HCT116 (cell line): ENCODE results near the gene CCDC188. TPM values are rescaled to one million over a fixed set of nuclear protein-coding genes. Genes with fewer than 3 reads are reported as not detected.

ENCODE experiments used
- ATAC-seq: fragments of 200-7000 bp; cut with Tn5 transposase; 2 replicates; pipeline ENCODE4 v1.9.1; 2020; ENCODE audit warnings: mild to moderate bottlenecking, moderate library complexity
- BruUV-seq: library from RNA; stranded (reverse); fragments of 400-500 nt; replicated peaks from 2 replicates; lab custom pipeline; 2021; lab: Mats Ljungman, UMichigan
- CTCF ChIA-PET: fragments of 300-600 bp; sonication (Branson Sonifier 250); formaldehyde crosslinking; loops from one replicate; lab custom pipeline; 2021; ENCODE audit warnings: antibody characterized with exemption; lab: Charles Lee
- POLR2A ChIA-PET: fragments of 300-600, 350-600 bp; sonication (Branson Sonifier 250); formaldehyde crosslinking; loops from one replicate; lab custom pipeline; 2021; ENCODE audit warnings: antibody characterized with exemption; lab: Charles Lee
- RAD21 ChIA-PET, 2 experiments: fragments of 300-600 bp; sonication (Branson Sonifier 250); formaldehyde crosslinking; loops; one replicate each; lab custom pipeline; 2023; ENCODE audit warnings: low total read pairs in 2 of 2; ENCODE audit not compliant: uncharacterized antibody in 2 of 2, unreplicated experiment in 2 of 2, low non-redundant PET in 1 of 2; lab: Charles Lee
- DNase-seq: peaks from one replicate; pipeline ENCODE4 v3.0.0-alpha.2; 2010; ENCODE audit warnings: low read depth, low spot score
- H2AFZ ChIP-seq: fragments of 200-600 bp; shearing (Covaris generic), sonication (generic); 2 replicates; pipeline ENCODE4 v1.6.1; 2017; ENCODE audit warnings: low read depth, mixed run types, mixed read lengths, antibody characterized with exemption, low read length; ENCODE audit not compliant: poor library complexity, severe bottlenecking
- H3K27ac ChIP-seq: 2 replicates; pipeline ENCODE4 v1.5.1; 2012; ENCODE audit warnings: low read depth, low read length
- H3K27me3 ChIP-seq: fragments of 200-600 bp; sonication (generic); 2 replicates; pipeline ENCODE4 v1.6.1; 2016; ENCODE audit warnings: mixed run types, low read length, mixed read lengths; ENCODE audit not compliant: insufficient read depth
- H3K36me3 ChIP-seq, 2 experiments: fragments of 200-500 bp in 1 of 2; fragments of 200-600 bp in 1 of 2; sonication (Bioruptor generic) in 1 of 2; sonication (generic) in 1 of 2; 2 replicates each; pipeline versions ENCODE4 v1.5.1 to v1.6.1; 2014 to 2016; ENCODE audit warnings: low read length in 2 of 2, inconsistent platforms in 1 of 2, mixed read lengths in 1 of 2, mixed run types in 1 of 2; ENCODE audit not compliant: insufficient read depth in 2 of 2, control insufficient read depth in 1 of 2
- H3K4me1 ChIP-seq, 2 experiments: fragments of 200-600 bp in 1 of 2; sonication (generic) in 1 of 2; 2 replicates each; pipeline versions ENCODE4 v1.5.1 to v1.6.1; 2012 to 2017; ENCODE audit warnings: low read length in 2 of 2, inconsistent platforms in 1 of 2, mild to moderate bottlenecking in 1 of 2, mixed read lengths in 1 of 2, mixed run types in 1 of 2, moderate library complexity in 1 of 2; ENCODE audit not compliant: insufficient read depth in 2 of 2, control insufficient read depth in 1 of 2
- H3K4me2 ChIP-seq: fragments of 200-600 bp; sonication (generic); 2 replicates; pipeline ENCODE4 v1.6.1; 2017; ENCODE audit warnings: mixed run types, low read length, mixed read lengths
- H3K4me3 ChIP-seq, 2 experiments: fragments of 200-600 bp in 1 of 2; sonication (generic) in 1 of 2; replicated peaks in 1 of 2; 2 replicates each; pipeline ENCODE4 v1.5.1; 2011 to 2016; ENCODE audit warnings: low read length in 2 of 2, control low read depth in 1 of 2, low read depth in 1 of 2, mild to moderate bottlenecking in 1 of 2, mixed read lengths in 1 of 2, mixed run types in 1 of 2
- H3K79me2 ChIP-seq: fragments of 200-600 bp; sonication (generic); 2 replicates; pipeline ENCODE4 v1.6.1; 2017; ENCODE audit warnings: mild to moderate bottlenecking, mixed run types, low read length, moderate library complexity, mixed read lengths; ENCODE audit not compliant: insufficient read depth
- H3K9ac ChIP-seq: fragments of 200-600 bp; sonication (generic); 2 replicates; pipeline ENCODE4 v1.6.1; 2016; ENCODE audit warnings: low read length, mixed read lengths
- H3K9me2 ChIP-seq: fragments of 200-600 bp; sonication (generic), shearing (Covaris generic); 2 replicates; pipeline ENCODE4 v1.6.1; 2017; ENCODE audit warnings: mixed run types, mild to moderate bottlenecking, moderate library complexity; ENCODE audit not compliant: insufficient read depth
- H3K9me3 ChIP-seq, 2 experiments: fragments of 200-500 bp in 1 of 2; fragments of 200-600 bp in 1 of 2; sonication (Bioruptor generic) in 1 of 2; sonication (generic) in 1 of 2; 2 replicates each; pipeline ENCODE4 v1.6.1; 2014 to 2017; ENCODE audit warnings: low read length in 2 of 2, mixed read lengths in 2 of 2, inconsistent platforms in 1 of 2, low read depth in 1 of 2, mild to moderate bottlenecking in 1 of 2, mixed run types in 1 of 2, moderate library complexity in 1 of 2; ENCODE audit not compliant: control insufficient read depth in 1 of 2, insufficient read depth in 1 of 2
- H4K20me1 ChIP-seq: fragments of 200-600 bp; sonication (generic), shearing (Covaris generic); 2 replicates; pipeline ENCODE4 v1.6.1; 2017; ENCODE audit warnings: mixed run types, mild to moderate bottlenecking, moderate library complexity; ENCODE audit not compliant: insufficient read depth
- EZH2phosphoT487 ChIP-seq: fragments of 200-600 bp; IDR thresholded peaks from 2 replicates; pipeline ENCODE4 v1.6.1; 2018; ENCODE audit warnings: antibody characterized with exemption, borderline replicate concordance
- FOSL1 ChIP-seq: IDR thresholded peaks from 2 replicates; pipeline ENCODE4 v1.6.1; 2012; ENCODE audit warnings: low read depth
- RAD21 ChIP-seq: IDR thresholded peaks from 2 replicates; pipeline ENCODE4 v1.6.1; 2012; ENCODE audit warnings: low read depth, mild to moderate bottlenecking
- SIN3A ChIP-seq: IDR thresholded peaks from 2 replicates; pipeline ENCODE4 v1.6.1; 2012; ENCODE audit warnings: low read depth
- SRF ChIP-seq: IDR thresholded peaks from 2 replicates; pipeline ENCODE4 v1.6.1; 2012; ENCODE audit warnings: low read depth
- TCF7L2 ChIP-seq: IDR thresholded peaks from 2 replicates; pipeline ENCODE4 v1.7.0; 2011; ENCODE audit warnings: borderline replicate concordance, inconsistent platforms; ENCODE audit not compliant: insufficient read depth, insufficient read length; ENCODE audit errors: extremely low read depth
- YY1 ChIP-seq: IDR thresholded peaks from 2 replicates; pipeline ENCODE4 v1.6.1; 2011; ENCODE audit warnings: low read length, low read depth, moderate library complexity, mild to moderate bottlenecking; ENCODE audit not compliant: insufficient replicate concordance; ENCODE audit errors: extremely low read depth
- ZNF274 ChIP-seq: fragments of 200-500 bp; sonication (Bioruptor generic); IDR thresholded peaks from 2 replicates; pipeline ENCODE4 v1.6.1; 2014; ENCODE audit warnings: mild to moderate bottlenecking, low read depth, low read length, inconsistent platforms
- intact Hi-C: fragments of 100-400 bp; cut with micrococcal nuclease; formaldehyde crosslinking; loops from 2 replicates; pipeline ENCODE4 v1.10.0; 2022
- total RNA-seq: library from RNA; stranded (reverse); gene quantifications from one replicate; pipeline ENCODE4 v1.2.1, GENCODE V29; 2021; ENCODE audit not compliant: unreplicated experiment
- TF ChIP-seq, protein P1 (sequence below): IDR thresholded peaks from 2 replicates; pipeline ENCODE4 v1.6.1; 2012
- TF ChIP-seq, protein P2 (sequence below), 3 experiments: fragments of 200-600 bp in 1 of 3; sonication (generic) in 1 of 3; IDR thresholded peaks in 2 of 3; conservative IDR thresholded peaks in 1 of 3; 2 replicates each; pipeline ENCODE4 v1.5.1; 2012 to 2017; ENCODE audit warnings: low read depth in 2 of 3, low read length in 2 of 3, antibody characterized with exemption in 1 of 3, borderline replicate concordance in 1 of 3, control low read depth in 1 of 3, mild to moderate bottlenecking in 1 of 3, mixed read lengths in 1 of 3, mixed run types in 1 of 3, moderate library complexity in 1 of 3; ENCODE audit not compliant: insufficient read depth in 1 of 3

CCDC188 gene
- total RNA-seq, 1 experiment from 2014 or later, result not detected

DNA sequence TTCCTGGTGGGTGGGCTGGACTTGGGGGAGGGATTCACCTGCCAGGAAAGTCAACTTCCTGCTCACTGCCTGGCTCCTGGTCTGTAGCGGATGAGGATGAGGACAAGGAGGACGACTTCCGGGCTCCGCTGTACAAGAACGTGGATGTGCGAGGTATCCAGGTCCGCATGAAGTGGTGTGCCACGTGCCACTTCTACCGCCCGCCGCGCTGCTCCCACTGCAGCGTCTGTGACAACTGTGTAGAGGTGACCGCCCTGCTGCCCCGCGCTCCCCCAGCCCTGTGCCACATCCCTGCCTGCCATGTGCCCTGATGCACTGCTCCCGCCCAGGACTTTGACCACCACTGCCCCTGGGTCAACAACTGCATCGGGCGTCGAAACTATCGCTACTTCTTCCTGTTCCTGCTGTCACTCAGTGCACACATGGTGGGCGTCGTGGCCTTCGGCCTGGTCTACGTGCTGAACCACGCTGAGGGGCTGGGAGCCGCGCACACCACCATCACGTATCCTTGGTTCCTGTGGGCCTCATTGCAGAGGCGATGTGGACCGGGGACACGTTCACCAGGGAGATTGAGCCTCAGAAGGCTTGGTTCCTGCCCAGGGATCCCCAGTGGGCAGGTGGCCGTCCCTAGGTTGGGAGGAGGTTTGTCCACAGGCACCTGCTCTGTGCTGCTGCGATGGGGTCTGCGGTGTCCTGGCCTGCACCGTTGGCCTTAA, 11.3 kb downstream of the CCDC188 start:
- no peak overlapping the region for H3K9ac ChIP-seq
- H3K4me1 ChIP-seq, result peaks cover 4 to 12% of the 10 kb centered on the region in 2 experiments; a peak in 2 of 4 replicates
- ATAC-seq, result no peak
- ChIA-PET CTCF (no interaction called here), RAD21 (no interaction called here), POLR2A (no interaction called here)
- BruUV-seq, result TSS peak; percentile 16
- no peak for DNase-seq
- H2AFZ ChIP-seq, result no peak overlapping the region
- peaks cover 54% of the 10 kb centered on the region for H3K79me2 ChIP-seq
- H3K4me3 ChIP-seq, result no peak overlapping the region
- H3K9me3 ChIP-seq, result no peaks in the 10 kb centered on the region
- no peaks in the 10 kb centered on the region for H3K27me3 ChIP-seq
- H3K27ac ChIP-seq, result no peak overlapping the region
- TF ChIP-seq RAD21, result no peak
- intact Hi-C loops, result no loop called here
- H3K36me3 ChIP-seq, result peaks cover 5 to 12% of the 10 kb centered on the region in 2 experiments; a peak in 2 of 4 replicates
- no peaks in the 10 kb centered on the region for H3K9me2 ChIP-seq
- no peak overlapping the region for H3K4me2 ChIP-seq
- no peaks in the 10 kb centered on the region for H4K20me1 ChIP-seq

DNA sequence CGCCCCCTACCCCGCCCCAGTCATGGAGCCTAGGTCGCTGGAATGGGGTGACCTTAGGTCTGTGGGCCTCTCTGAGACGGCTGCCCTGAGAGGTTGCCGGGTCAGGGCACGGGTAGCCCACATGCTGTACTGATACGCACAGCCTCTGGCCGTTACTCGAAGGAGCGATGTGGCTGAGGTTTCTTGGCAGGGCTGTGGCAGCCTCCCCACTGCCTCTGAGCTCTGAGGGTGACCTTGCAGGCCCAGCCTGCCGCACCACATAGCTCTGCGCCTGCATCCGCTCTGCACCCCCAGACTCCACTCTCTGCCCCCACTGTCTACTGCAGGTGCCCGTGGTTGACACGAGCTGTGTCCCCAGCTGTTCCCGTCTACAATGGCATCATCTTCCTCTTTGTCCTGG, 12.0 kb downstream of the CCDC188 start:
- RAD21 ChIA-PET, result no interaction called here
- Histone ChIP-seq H3K9me3 (no peaks in the 10 kb centered on the region), H2AFZ (no peak overlapping the region), H3K79me2 (peaks cover 60% of the 10 kb centered on the region), H3K4me2 (no peak overlapping the region), H3K27me3 (no peaks in the 10 kb centered on the region), H3K4me3 (no peak overlapping the region), H3K27ac (no peak overlapping the region), H3K36me3 (peaks cover 5 to 12% of the 10 kb centered on the region in 2 experiments; a peak in 2 of 4 replicates), H4K20me1 (no peaks in the 10 kb centered on the region), H3K9me2 (no peaks in the 10 kb centered on the region), H3K9ac (no peak overlapping the region), H3K4me1 (peaks cover 6 to 16% of the 10 kb centered on the region in 2 experiments; a peak in 3 of 4 replicates)
- ATAC-seq (no peak), DNase-seq (no peak)
- intact Hi-C loops, result no loop called here
- POLR2A ChIA-PET, result no interaction called here
- TF ChIP-seq EZH2phosphoT487 (no peak), FOSL1 (no peak), SIN3A (no peak), YY1 (no peak), RAD21 (no peak), ZNF274 (no peak), TCF7L2 (no peak), SRF (no peak)
- TF ChIP-seq, protein P1, sequence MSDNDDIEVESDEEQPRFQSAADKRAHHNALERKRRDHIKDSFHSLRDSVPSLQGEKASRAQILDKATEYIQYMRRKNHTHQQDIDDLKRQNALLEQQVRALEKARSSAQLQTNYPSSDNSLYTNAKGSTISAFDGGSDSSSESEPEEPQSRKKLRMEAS, result no peak
- TF ChIP-seq, protein P2, sequence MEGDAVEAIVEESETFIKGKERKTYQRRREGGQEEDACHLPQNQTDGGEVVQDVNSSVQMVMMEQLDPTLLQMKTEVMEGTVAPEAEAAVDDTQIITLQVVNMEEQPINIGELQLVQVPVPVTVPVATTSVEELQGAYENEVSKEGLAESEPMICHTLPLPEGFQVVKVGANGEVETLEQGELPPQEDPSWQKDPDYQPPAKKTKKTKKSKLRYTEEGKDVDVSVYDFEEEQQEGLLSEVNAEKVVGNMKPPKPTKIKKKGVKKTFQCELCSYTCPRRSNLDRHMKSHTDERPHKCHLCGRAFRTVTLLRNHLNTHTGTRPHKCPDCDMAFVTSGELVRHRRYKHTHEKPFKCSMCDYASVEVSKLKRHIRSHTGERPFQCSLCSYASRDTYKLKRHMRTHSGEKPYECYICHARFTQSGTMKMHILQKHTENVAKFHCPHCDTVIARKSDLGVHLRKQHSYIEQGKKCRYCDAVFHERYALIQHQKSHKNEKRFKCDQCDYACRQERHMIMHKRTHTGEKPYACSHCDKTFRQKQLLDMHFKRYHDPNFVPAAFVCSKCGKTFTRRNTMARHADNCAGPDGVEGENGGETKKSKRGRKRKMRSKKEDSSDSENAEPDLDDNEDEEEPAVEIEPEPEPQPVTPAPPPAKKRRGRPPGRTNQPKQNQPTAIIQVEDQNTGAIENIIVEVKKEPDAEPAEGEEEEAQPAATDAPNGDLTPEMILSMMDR (IDR thresholded peaks at IDR 0.05 in 2 of 3, conservative IDR thresholded peaks at IDR 0.05 in 1 of 3; ENCODE audit: borderline replicate concordance in 1 of 3, insufficient read depth in 1 of 3, low read depth in 2 of 3, low read length in 2 of 3), result no peak
- CTCF ChIA-PET, result no interaction called here
- no TSS peak for BruUV-seq
